OCI-LY7 (cell line): Measurements from ENCODE around the gene STXBP1.

Source experiments
- EZH2phosphoT487 ChIP-seq: fragments of 200-600 bp; sonication (generic); IDR thresholded peaks from 2 replicates; pipeline ENCODE4 v1.6.1; 2018; ENCODE audit warnings: low read depth, borderline replicate concordance, mild to moderate bottlenecking, mixed run types, antibody characterized with exemption, low read length, moderate library complexity, mixed read lengths
- TF ChIP-seq, protein P1 (sequence below): fragments of 200-600 bp; sonication (generic); conservative IDR thresholded peaks from 2 replicates; pipeline ENCODE4 v1.5.1; 2014; ENCODE audit warnings: mild to moderate bottlenecking, antibody characterized with exemption, low read length, moderate library complexity, mixed read lengths

DNA sequence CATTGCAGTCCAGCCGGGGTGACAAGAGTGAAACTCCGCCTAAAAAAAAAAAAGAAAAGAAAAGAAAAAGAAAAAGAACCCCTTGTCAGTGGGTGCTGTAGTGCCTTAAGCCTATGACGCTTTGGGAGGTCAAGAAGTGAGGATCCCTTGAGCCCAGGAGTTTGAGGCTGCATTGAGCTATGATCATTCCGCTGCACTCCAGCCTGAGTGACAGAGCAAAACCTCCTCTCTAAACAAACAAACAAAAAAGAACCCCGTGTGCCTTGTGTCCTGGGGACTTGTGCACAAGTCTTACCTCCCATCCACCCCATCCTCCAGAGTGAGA, 33.5 kb upstream of the STXBP1 start:
- TF ChIP-seq, protein P1, sequence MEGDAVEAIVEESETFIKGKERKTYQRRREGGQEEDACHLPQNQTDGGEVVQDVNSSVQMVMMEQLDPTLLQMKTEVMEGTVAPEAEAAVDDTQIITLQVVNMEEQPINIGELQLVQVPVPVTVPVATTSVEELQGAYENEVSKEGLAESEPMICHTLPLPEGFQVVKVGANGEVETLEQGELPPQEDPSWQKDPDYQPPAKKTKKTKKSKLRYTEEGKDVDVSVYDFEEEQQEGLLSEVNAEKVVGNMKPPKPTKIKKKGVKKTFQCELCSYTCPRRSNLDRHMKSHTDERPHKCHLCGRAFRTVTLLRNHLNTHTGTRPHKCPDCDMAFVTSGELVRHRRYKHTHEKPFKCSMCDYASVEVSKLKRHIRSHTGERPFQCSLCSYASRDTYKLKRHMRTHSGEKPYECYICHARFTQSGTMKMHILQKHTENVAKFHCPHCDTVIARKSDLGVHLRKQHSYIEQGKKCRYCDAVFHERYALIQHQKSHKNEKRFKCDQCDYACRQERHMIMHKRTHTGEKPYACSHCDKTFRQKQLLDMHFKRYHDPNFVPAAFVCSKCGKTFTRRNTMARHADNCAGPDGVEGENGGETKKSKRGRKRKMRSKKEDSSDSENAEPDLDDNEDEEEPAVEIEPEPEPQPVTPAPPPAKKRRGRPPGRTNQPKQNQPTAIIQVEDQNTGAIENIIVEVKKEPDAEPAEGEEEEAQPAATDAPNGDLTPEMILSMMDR = no peak
- TF ChIP-seq EZH2phosphoT487 = no peak
